ENCODE measurements around the gene PSMB10. TPM values are rescaled to one million over a fixed set of nuclear protein-coding genes. Genes with fewer than 3 reads are reported as not detected.

Gene PSMB10
- total and polyA plus RNA-seq, 12 donors = 12.6 to 315 (median 62.1) TPM

- Histone ChIP-seq H3K36me3 (replicated peaks in 1 of 2) (peaks cover 0 to 96% of the 10 kb centered on the region in 2 donors), H3K27ac (peak overlapping the region in 2 of 5 donors; percentile 12 to 26), H3K27me3 (no peaks in the 10 kb centered on the region), H3K4me3 (no peak overlapping the region), H3K4me1 (replicated peaks in 1 of 2) (peaks cover 8 to 11% of the 10 kb centered on the region in 2 donors), H3K9me3 (replicated peaks in 1 of 3) (no peaks in the 10 kb centered on the region)
- intact Hi-C loops (cut with DNase I) = no loop called here
- DNase-seq = peak in 5 of 7 donors; percentile 49 to 74 (median 64)
- TF ChIP-seq CTCF (IDR thresholded peaks at IDR 0.05) (no peak), POLR2A (IDR thresholded peaks at IDR 0.05) (no peak)
- 28 to 43% (median 41%) methylated on average over 4 to 12 of the region's 12 CpGs; no CpG with 5 or more reads in 1 of the 4 donors for WGBS, 4 donors
These were observed 14.8 kb upstream of the PSMB10 start for GRCh38 chr16:67951485-67951884.

GRCh38 chr16:67950335-67950843 lies 13.7 kb upstream of the PSMB10 start:
- H3K4me1 ChIP-seq (replicated peaks in 1 of 2) = peaks cover 8 to 11% of the 10 kb centered on the region in 2 donors
- no peaks in the 10 kb centered on the region for H3K9me3 ChIP-seq (replicated peaks in 1 of 3)
- no peaks in the 10 kb centered on the region for H3K27me3 ChIP-seq
- H3K4me3 ChIP-seq = no peak overlapping the region
- TF ChIP-seq CTCF (IDR thresholded peaks at IDR 0.05) (no peak), POLR2A (IDR thresholded peaks at IDR 0.05) (no peak)
- H3K36me3 ChIP-seq (replicated peaks in 1 of 2) = peaks cover 0 to 96% of the 10 kb centered on the region in 2 donors
- DNase-seq = peak in 1 of 7 donors; percentile 21
- WGBS, 4 donors = 79 to 90% (median 83%) methylated on average over 2 to 16 of the region's 16 CpGs
- intact Hi-C loops (cut with DNase I) = no loop called here
- H3K27ac ChIP-seq = no peak overlapping the region

- 86 to 93% (median 91%) methylated on average over 5 to 11 of the region's 11 CpGs for WGBS, 4 donors
- H3K36me3 ChIP-seq (replicated peaks in 1 of 2) = peaks cover 0 to 96% of the 10 kb centered on the region in 2 donors
- intact Hi-C loops (cut with DNase I) = no loop called here
- H3K27ac ChIP-seq = no peak overlapping the region
- no peak for TF ChIP-seq POLR2A (IDR thresholded peaks at IDR 0.05)
- no peak for TF ChIP-seq CTCF (IDR thresholded peaks at IDR 0.05)
- no peaks in the 10 kb centered on the region for H3K9me3 ChIP-seq (replicated peaks in 1 of 3)
- no peak overlapping the region for H3K4me3 ChIP-seq
- no peaks in the 10 kb centered on the region for H3K27me3 ChIP-seq
- H3K4me1 ChIP-seq (replicated peaks in 1 of 2) = peaks cover 8 to 14% of the 10 kb centered on the region in 2 donors
- peak in 2 of 7 donors; percentile 14 to 20 for DNase-seq
These were observed 13.0 kb upstream of the PSMB10 start for GRCh38 chr16:67949645-67950044.

- Histone ChIP-seq H3K36me3 (replicated peaks in 1 of 2) (peaks cover 0 to 83% of the 10 kb centered on the region in 2 donors), H3K4me1 (replicated peaks in 1 of 2) (peaks cover 8 to 28% of the 10 kb centered on the region in 2 donors), H3K9me3 (replicated peaks in 1 of 3) (no peaks in the 10 kb centered on the region), H3K27ac (peak overlapping the region in 1 of 5 donors; percentile 45), H3K4me3 (no peak overlapping the region), H3K27me3 (no peaks in the 10 kb centered on the region)
- 90 to 93% (median 91%) methylated on average over 11 to 15 of the region's 15 CpGs for WGBS, 4 donors
- intact Hi-C loops (cut with DNase I) = no loop called here
- no peak for DNase-seq
- no peak for TF ChIP-seq CTCF (IDR thresholded peaks at IDR 0.05)
- TF ChIP-seq POLR2A (IDR thresholded peaks at IDR 0.05) = no peak
These were observed 11.4 kb upstream of the PSMB10 start for GRCh38 chr16:67948015-67948414.
